ENCODE data around the gene STARD3NL.

- no peak for TF ChIP-seq TAF1 (IDR thresholded peaks at IDR 0.05; ENCODE audit: low read depth, low read length)
- TF ChIP-seq POLR2A (IDR thresholded peaks at IDR 0.05; ENCODE audit: low read depth, low read length), result peak; percentile 52; the same call in 1 of the 2 replicates
- TF ChIP-seq POLR2AphosphoS5 (IDR thresholded peaks at IDR 0.05; ENCODE audit: low read depth, low read length), result peak; percentile 41; the same call in 1 of the 2 replicates
- TF ChIP-seq POU2F2 (IDR thresholded peaks at IDR 0.05; ENCODE audit: low read depth, low read length), result no peak
- peak; percentile 85 for TF ChIP-seq SPI1 (IDR thresholded peaks at IDR 0.05; ENCODE audit: low read depth, low read length)
Measured at GRCh38 chr7:38171623-38172391, 6.2 kb upstream of the STARD3NL start.
